GM13976 (cell line): Measurements from ENCODE around the gene SH3BP1.

Source experiments
- DNase-seq: peaks from one replicate; pipeline ENCODE4 v3.0.0; 2012; ENCODE audit warnings: low spot score
- in situ Hi-C: fragments of 300-500 bp; cut with MboI; formaldehyde crosslinking; loops from one replicate; pipeline ENCODE4 v1.12.0; 2022; ENCODE audit warnings: low sequenced_read_pairs, mixed read lengths, inconsistent platforms; ENCODE audit not compliant: unreplicated experiment
- TF ChIP-seq, protein P1 (sequence below): IDR thresholded peaks from 2 replicates; pipeline ENCODE4 v1.5.1; 2012; ENCODE audit warnings: borderline replicate concordance, mild to moderate bottlenecking; ENCODE audit not compliant: insufficient read depth; ENCODE audit errors: extremely low read depth, missing control alignments, control extremely low read depth

SH3BP1 gene

DNA sequence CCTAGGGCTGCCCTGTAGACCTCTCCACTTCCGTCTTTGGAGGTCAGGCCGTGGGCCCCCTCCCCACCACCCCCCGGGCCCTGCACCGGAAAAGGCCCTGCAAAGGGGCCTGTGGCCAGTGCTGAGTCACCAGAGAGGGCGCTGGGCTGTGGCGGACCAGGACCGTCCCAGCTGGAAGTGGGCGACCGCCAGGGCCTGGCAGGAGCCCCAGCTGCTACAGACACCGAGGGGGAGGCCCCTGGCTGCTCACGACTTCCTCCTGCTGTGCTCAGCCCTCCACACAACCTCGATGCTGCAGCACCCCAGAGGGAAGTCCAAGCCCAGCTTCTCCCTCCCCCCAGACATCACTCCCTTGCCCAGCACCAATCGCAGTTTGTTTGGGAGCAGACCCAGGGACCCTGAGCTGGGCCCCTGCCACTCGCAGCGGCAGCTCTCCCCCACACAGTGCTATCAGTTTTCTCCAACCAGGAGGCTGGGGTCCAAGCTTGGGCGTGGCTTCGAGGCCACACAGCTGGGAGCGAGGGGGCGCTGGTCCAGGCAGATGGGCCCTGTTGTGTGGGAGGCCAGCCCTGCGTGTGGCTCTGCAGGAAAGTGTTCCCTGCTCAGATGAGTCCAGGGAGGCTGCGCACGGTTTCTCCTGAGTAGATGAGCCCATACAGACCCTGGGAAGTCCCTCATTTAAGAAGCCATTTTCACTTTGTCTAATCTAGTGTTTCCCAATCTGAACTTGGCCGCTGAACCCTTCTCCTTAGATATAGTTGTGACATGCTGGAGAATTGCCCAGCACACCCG, 5.6 kb upstream of the SH3BP1 start:
- TF ChIP-seq, protein P1, sequence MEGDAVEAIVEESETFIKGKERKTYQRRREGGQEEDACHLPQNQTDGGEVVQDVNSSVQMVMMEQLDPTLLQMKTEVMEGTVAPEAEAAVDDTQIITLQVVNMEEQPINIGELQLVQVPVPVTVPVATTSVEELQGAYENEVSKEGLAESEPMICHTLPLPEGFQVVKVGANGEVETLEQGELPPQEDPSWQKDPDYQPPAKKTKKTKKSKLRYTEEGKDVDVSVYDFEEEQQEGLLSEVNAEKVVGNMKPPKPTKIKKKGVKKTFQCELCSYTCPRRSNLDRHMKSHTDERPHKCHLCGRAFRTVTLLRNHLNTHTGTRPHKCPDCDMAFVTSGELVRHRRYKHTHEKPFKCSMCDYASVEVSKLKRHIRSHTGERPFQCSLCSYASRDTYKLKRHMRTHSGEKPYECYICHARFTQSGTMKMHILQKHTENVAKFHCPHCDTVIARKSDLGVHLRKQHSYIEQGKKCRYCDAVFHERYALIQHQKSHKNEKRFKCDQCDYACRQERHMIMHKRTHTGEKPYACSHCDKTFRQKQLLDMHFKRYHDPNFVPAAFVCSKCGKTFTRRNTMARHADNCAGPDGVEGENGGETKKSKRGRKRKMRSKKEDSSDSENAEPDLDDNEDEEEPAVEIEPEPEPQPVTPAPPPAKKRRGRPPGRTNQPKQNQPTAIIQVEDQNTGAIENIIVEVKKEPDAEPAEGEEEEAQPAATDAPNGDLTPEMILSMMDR = peak; percentile 27
- in situ Hi-C loops = no loop called here
- DNase-seq = peak; percentile 93

DNA sequence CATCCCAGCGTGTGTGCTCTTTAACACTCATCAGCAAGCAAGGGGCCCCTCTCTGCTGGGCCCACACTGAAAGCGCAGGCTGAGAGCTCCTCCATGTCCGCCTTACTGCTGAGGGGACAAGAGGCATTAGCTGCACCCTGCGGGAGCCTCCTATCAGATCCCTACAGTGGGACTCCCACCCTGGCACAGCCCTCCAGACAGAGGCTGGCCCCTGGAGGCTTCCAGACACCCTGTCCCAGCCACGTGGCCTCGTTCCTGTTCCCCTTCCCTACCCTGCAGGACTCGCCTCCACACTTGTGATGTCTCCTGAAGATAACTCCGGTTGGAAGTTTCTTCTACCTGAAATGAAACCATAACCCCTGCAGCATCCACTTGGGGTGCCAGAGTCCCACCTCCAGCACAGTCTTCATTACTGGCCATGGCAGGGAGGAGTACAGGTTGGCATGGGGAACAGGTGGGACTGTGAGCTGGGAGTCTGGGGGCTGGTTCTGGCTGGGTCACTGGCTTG, 5.0 kb upstream of the SH3BP1 start:
- no peak for DNase-seq
- in situ Hi-C loops = no loop called here
- TF ChIP-seq, protein P1 = peak; percentile 37

DNA sequence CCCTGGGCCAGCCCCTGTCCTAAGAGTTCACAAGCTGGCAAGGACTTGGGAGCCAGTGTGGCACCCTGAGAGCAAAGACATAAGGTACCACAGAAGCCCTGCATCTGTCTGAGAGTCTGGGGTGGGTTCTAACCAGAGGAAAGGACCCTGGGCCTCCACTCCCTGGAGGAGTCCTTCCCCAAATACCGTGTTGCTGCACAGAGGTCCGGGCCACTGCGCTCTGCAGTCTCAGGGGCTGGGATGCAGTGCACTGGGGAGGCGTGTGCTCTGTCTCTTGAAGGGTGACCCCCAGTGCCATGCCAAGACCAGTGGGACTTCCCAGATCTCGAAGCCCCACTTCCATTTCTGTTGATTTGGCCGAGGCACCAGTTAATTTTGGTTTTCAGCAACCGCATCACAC, 4.3 kb upstream of the SH3BP1 start:
- DNase-seq = no peak
- in situ Hi-C loops = no loop called here
- TF ChIP-seq, protein P1 = no peak

DNA sequence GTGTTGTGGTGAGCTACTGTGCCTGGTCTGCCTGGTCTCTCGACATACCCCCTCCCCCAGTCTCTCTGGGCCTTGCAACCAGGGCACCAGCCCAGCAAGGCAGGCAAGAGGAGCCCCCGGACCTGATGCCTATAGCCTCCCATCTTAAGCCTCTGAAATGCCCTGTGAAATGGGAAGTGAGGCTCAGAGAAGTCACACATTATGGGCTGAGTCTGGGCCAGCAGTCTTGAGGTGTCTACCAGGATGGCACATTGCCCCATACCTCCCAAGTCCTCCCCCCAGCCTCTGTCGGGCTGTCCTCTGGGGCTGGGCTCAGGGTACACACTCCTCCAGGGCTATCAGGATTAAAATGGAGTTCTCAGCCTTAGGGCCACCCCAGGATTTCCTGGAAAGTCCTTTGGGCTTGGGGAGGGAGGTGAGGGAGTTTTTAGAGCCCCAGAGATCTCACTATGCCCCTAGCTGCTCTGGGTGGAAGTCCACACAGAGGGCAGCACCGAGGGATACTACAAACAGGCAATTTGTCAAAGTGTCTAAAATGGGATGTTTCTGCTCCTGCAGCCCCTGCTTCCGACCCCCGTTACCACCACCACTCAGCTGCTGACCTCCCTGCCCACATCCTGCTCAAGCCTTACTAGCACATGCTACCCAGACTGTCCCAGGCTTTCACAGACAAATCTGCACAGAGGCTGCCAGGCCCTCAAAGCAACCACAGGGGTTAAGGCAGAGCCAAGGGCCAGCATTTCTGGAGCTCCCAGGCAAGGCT, 3.1 kb upstream of the SH3BP1 start:
- no peak for DNase-seq

DNA sequence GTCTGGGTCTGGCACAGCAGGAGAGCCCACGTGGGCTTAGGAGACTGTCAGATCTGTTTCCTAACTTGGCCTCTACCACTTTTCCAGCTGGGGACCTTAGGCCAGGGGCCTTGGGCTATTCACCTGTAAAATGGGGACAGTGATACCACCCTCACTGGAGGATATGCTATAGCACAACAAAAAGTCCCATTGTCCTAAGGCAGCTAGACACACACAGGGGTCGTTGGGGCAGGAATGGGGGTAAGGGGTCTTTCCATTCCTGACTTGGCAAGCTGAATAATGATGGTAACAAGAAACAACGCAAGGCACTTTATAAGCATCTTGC, 2.6 kb upstream of the SH3BP1 start:
- DNase-seq = no peak
- in situ Hi-C loops = no loop called here
- TF ChIP-seq, protein P1 = no peak

More for the DNA sequence above, 3.1 kb upstream of the SH3BP1 start:
- in situ Hi-C loops = no loop called here
- TF ChIP-seq, protein P1 = peak; percentile 22

DNA sequence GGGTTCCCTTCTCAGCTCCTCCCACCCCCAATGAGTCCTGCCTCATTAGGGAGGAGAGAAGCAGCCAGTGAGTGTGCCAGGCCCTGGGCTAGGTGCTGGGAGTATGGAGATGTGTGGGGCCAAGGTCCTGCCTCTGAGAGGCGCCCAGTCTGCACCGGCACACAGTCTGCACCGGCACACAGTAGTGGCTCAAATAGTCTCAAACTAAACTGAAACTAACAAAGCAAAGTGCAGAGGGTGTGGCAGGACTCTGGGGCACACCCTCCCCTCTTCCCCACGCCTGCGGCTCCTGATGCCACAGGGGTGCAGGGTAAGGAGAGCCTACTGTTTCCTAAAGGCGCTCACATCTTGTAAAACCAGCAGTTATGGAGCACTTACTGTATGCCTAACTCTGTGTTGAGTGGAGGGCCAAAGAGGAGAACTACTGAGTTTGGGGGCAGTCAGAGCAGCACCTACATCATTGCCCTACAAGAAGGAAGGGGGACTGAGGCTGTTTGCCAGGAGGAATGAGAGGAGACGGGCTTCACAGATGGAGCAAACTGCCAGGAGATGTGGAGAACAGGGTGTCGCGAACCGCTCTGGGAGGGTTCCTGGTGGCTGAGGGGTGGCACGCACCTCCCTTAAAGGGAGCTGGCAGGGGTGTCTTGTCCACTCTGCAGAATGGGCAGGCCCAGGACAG, 939 bp upstream of the SH3BP1 start:
- in situ Hi-C loops = no loop called here
- TF ChIP-seq, protein P1 = no peak
- DNase-seq = no peak
